ENCODE results near the gene FBXL16.
A peak's percentile ranks its signal among the peaks of the same experiment; 100 is the strongest.

FBXL16 gene

DNA sequence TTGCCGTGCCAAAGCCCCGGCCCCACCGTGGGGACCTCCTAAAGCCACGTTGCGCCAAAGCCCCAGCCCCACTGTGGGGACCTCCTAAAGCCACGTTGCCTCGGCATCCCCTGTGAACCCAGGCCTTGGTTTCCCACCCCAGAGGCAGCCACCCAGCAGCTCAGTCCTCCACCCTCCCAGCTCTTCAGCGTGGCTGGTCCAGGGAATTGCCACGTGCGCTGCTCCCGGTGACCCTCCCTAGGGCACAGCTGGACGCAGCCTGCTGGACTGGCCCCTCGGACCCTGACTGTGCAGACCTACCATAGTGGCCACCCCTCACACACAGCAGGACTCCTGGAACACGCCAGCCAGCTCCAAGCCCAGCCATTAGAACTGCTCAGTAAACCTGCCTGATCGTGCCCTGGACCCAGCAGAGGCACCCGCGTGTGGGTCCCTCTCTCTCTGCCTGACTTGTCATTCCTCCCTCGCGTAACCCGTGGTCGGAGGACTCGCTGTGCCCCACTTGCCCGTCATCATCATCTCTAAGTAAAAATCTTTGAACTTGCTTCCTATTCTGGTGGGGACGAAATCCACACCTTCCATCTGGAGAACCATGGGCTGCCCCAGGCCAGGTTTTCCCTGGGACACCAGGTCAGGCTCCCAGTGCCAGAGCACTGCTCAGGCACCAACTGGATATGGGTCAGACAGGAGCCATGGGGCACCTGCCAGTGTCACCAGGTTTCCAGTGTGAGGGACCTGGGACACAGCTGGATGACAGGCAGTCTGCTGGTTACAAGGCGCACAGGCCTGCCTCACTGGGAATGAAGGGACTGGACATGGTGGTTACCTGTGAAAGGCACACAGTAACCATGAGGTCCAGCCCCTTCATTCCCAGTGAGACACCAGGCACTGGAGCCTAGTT lies 29.6 kb upstream of the FBXL16 start:
- no peak for DNase-seq

DNA sequence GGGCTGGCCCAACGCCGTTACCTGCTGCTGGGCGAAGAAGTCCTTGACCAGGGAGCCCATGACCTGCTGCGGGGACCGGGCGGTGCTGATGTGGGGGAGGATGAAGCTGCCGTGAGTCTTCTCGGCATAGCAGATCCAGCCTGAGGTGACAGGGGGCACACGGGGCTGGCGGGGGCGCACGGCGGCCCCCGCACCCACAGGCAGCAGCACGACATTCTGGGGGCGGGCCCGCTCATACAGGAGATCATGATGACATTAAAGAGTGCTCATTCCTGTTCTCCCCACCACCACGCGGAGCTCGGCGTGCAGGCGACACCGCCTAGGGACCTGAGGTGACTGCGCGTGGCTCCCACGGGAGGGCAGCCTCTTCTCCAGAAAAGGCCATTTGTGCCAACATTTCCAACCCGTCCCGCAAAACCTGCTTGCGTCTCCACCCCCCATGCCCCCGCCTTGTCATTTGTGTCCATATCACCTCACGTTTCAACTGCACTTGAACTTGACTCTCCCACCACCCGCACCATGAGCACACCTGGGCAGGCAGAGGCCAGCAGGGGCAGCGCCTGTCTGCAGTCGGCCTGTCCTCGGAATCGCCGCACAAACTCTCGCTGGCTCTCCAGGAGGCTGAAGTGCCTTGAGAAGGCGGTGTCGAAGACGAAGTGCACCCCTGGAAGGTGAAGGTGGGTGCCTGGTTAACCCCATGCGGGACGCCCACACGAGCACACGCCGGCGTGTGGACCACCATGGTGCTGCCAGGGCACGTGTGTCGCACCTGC lies 28.8 kb upstream of the FBXL16 start:
- no peak for DNase-seq

DNA sequence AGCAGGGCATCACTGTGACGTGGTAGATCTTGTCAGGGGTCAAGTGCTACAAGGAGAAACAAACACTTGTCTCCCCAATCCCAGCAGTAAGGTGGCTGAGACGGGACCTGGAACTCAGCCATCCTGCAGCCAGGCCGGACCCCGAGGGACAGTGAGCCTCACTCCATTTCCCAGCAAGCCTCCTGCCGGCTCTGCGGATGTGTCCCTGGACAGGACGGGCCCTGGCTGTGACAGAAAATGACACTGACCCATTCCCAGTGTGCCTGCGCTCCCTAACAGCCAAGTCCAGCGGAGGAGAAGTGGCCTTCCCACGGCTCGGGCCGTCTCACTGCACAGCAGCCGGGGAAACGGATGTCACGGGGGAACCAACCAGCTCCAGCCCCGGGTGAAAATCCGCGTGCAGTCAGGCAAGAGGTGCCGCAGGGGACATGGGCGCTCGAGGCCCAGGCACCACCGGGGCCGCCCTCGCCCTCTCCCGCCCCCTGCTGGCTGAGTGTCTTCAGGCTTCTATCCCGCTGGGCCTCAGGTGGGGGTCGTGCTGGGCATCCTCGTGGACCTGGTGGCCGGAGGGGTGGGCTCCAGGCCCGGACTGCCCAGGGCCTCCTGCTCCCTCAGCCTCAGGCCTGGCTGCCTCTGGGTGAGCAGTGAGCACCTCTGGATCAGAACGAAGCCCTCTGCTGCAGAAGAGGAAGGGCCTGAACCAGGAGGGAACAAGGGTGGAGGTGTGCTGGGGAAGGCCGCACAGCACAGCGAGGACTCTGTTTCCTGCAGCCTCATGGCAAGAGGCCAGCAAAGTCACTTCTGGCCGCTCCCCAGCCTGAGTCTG lies 28.0 kb upstream of the FBXL16 start:
- DNase-seq: no peak

DNA sequence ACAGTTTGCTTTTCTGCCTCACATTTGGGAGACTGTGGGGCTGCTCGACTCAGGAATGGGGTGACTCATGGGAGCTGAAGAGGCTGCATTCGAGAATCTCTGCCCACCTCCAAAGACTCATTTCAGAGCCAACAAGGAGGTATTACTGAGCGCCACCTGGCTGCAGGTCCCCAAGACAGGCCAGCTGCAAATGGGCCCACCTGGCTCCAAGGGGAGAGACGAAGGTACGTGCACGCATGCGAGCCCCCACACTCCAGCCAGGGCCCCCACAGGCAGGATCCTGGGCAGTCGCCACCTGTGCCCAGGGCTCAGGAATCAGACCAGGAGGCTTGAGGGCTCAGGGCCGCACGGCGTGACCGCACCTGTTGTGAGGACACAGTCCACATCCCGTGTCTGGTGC lies 27.3 kb upstream of the FBXL16 start:
- DNase-seq: no peak

DNA sequence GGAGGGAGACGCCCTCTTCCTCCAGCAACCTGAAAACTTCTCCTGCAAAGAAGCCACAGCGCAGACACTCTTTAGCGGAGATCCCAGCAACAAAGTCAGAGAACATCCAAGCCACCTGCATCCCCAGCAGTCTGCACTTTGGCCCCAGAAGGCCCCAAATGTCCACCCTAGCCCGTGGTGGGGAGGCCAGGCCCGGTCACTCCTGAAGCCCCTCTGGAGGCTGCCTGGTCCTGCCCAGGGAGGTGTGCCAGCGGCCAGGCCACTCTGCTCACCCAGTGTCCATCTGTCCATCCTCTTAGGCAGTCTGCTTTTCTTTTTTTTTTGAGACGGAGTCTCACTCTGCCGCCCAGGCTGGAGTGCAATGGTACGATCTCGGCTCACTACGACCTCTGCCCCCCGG lies 26.7 kb upstream of the FBXL16 start:
- DNase-seq: no peak

DNA sequence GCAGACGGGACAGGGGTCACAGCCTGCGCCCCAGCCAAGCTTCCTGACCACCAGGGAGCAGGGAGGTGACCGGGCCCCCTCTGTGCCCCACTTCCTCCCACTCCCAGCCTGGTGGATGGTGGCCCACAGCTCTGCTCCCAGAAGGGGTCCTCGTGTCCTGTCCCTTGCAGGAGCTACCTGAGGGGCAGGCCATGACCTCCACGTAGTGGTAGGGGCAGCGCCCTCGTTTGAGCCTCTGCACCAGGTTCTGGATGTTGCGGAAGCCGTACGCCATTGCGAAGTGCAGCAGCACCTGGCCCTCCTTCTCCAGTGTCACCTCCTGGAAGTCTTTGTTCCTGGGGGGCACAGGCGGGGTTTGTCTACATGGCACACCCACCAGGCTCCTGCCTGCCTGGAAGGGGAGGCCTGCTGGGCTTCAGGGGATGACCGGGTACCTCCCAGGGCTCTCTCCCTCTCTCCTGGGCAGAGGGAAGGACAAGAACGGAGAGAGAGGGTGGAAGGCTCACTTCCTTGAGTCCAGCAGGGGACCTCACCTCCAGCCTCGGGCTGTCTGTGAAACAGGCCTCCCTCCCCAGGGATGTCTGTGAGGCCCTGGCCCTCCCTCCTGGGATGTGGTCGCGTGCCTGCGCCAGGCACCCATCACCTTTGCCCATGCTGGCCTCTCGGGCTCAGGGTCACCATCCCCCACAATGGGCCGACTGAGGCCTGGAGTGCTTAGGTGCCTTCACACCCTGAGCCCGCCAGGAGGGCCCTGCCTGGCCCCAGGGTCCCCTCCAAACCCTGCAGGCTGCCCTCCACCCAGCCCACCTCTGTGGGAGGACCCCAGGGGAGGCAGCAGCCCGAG lies 25.3 kb upstream of the FBXL16 start:
- peak; percentile 21 for DNase-seq

DNA sequence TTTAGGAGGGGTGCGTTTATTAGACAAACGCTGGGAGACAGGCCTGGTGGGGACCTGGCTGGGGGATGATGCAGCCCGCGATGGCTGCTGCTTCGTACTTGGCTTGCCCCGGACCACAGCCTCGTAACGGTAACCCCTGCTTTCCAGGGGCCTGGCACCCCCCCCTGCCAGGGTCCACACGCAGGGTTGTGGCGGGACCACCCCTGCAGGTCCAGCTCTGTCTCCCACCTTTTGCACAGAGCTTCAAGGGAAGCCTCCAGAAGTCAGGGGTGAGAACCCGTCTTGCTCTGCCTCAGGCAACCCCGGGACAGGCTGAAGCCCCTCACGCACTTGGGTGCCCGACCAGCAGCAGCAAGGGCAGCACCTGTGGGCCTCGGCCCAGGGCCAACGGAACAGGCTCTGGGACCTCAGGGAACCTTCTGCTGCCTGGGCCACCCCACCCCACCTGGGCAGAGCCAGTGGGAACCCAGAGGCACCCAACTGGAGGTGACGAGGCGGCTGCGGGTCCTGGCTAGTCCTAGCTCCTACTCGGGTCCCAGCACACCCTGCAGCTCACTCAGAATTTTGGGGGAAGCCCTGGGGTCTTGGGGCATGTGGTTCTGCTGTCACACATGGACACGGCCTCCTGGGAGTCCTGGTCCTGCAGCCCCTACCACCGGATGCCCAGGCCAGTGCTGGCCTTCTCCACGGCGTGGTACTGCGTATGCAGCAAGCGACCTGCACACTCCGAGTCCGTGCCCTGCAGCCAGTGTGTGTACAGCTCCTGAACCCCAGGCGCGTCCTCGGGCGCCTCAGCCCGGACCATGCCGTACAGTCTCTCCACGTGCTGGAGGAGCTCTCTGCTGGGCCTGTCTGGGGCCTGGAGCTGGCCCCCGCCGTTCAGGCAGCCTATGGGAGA lies 24.4 kb upstream of the FBXL16 start:
- peak; percentile 20 for DNase-seq

DNA sequence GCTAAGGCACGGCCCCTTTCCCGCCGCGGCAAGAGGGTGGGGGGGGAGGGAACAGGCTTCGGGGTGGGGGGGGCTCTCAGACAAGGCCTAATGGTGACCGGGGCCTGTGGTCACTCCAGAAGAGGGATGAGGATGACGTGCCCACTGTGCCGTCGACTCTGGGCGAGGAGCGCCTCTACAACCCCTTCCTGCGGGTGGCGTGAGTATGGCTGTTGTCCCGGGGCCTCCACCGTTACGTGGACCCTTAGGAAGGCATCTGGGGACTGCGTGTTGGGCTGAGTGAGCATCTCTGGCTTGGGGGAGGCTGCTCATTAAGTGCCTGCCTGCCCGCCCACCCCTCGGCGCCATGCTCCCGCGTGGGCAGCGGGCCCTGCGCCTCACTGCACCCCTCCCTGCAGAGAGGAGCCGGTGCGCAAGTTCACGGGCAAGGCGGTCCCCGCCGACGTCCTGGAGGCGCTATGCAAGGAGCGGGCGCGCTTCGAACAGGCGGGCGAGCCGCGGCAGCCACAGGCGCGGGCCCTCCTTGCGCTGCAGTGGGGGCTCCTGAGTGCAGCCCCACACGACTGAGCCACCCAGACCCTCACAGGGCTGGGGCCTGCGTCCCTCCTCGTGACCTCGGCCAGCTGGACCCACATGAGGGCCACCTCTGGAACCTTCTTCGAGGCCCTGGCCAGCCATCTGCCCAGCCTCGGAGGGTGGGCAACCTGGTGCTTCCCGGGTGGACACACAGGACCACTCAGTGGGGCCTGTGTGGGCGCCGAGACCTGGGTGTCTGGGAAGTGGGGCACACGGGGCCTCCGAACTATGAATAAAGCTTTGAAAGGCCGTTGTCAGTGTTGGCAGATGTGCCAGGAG lies 23.5 kb upstream of the FBXL16 start:
- no peak for DNase-seq

DNA sequence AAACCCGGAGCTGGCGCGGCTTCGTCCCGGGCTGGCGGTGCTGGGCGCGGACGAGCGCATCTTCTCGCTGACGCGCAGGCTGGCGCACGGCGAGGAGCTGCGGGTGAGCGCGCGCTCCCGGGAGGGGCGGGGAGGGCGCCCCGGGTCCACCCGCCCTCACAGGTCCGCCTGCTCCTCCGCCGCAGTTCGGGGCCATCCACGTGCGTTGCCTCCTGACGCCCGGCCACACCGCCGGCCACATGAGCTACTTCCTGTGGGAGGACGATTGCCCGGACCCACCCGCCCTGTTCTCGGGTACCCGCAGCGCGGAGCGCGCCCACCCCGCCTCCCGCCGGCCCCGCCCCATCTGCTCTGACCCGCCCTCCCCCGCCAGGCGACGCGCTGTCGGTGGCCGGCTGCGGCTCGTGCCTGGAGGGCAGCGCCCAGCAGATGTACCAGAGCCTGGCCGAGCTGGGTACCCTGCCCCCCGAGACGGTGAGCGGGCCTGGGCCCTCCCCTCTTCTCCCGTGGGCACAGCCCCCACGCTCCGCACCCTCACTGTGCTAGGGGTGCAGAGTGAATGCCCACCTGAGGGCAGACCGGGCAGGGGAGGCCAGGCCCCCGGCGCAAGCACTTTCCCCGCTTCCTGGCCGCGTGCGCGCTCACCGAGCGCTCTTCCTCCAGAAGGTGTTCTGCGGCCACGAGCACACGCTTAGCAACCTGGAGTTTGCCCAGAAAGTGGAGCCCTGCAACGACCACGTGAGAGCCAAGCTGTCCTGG lies 22.7 kb upstream of the FBXL16 start:
- DNase-seq: peak; percentile 78

DNA sequence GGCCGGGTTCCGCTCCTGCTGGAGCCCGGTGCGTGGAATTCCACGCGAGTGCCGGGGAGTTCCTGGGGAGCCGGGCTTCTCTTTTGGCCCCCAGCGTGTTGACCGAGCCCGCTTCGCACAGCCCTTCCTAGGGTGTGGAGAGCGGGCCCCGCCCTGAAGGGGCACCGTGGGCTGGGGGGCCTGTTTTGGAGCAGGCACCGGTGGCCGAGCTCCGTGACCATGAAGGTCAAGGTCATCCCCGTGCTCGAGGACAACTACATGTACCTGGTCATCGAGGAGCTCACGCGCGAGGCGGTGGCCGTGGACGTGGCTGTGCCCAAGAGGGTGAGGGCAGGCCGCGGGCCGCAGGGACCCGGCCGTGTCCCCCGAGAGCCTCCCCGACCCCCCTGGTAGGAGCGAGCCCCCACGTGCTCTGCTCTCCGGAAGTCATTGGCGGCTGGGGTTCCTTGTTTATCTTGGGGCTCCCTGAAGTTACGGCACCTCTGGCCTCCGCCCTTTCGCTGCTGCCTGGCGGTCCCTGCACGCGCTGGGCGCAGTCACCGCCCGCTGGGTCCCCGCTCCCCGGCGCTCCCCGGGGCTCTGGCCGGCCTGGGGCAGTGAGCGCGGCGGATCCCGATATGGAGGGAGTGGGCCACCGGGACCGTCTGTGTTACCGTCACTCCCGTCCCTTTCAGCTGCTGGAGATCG lies 21.8 kb upstream of the FBXL16 start:
- no peak for DNase-seq

DNA sequence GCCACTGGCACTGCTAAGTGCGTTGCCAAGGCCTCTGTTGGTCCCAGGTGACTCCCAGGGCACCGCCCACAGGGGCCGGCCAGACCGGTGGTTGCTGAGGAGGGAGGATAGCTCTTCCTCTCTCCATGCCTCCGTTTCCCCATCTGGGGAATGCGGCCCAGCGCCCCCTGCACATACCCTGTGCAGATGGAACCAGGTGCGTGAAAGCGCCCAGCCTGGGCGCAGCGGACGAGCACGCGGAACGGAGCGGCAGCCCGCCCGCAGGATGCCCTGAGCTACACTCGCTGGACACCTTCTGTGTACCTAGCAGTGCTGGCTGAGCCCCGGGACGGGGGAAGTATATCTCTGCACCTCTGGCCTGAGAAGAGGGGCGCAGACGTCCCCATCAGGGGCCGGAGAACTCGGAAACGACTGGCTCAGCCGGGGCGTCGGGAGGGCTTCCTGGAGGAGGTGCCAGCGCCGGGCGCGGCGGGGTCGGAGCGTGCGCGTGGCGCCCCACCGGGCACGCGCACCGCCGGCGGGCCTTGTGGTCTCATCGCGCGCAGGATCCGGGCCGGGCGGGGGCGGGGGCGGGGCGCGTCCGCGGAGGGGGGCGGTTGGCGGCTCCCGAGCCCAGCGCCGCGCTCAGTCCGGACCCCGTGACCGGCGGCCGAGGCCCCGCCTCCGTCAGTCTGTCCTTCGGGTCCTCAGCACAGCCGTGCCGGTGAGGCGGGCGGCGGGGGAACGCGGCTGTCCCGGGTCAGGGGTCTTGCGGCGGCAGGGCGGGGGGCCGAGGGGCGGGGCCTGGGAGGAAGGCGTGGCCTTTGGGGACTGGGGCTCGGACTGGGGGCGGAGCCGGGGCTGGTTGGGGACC lies 21.1 kb upstream of the FBXL16 start, which contains the start of the genes CCDC78 and HAGHL:
Gene CCDC78 (minus strand): TSS at position 6 of the 853 bp plus-strand sequence. CDS start 76 bp downstream, outside the sequence.
Gene HAGHL (plus strand): TSS at position 669 of the 853 bp plus-strand sequence. CDS start 404 bp downstream, outside the sequence.
- peak; percentile 69 for DNase-seq

DNA sequence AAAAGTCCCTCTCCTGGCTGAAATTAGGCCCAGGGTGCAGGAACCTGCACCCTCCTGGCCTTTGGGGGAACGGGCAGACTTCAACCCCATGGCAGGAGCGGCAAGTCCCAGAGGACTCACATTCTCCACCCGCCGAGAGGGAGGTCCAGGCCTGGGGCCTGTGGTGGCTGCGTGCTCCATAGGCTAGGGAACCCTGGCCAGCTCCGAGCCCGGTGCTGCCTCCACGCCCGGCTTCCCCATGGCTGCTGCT lies 20.5 kb upstream of the FBXL16 start:
- no peak for DNase-seq

DNA sequence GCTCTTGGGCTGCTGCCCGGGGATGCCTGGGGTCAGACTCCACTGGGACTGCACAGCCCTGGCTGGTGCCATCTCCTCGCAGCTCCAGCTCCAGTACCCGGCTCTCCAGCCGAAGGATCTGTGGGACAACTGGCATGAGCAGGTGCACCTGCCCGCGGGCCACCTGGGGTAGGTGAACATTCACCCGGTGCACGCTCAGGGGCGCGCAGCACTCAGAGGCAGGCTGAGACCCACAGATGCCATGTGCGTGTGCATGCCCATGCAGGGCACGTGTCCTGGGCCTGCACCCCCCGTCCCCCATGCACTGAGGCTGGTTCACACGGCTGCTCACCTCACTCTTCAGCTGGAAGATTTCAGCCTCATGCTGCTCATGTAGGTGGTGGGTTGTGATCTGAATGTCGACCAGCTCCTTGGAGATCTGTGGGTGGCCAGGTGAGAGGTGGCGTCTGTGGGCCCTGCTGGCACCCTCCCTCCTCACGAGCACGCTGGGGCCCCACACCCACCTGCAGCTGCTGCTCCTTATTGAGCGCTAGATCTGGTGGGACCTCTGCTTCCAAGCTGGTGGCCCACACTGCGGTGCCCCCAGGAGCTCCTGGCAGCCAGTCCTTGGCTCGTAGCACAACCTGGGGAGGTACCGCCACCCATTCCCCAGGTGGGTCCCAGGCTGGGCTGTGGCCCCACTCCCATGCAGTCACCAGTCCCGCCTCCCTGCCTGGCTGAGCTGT lies 20.0 kb upstream of the FBXL16 start:
- DNase-seq: no peak

DNA sequence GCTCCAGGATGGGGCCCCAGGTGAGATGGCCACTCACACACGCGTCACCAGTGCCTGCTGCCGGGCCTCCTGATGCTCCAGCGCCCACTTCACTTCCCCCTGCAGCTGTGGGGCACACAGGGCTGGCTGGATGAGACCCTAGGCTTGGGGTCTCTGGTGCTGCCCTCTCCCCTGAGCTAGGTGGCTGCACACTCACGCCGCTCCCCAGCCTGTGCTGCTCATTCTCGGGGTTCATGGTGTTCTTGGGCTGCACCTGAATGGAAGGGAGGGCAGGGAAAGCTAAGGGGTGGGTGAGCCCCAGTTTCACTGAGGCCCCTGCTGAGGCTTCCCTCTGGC lies 19.4 kb upstream of the FBXL16 start:
- no peak for DNase-seq

DNA sequence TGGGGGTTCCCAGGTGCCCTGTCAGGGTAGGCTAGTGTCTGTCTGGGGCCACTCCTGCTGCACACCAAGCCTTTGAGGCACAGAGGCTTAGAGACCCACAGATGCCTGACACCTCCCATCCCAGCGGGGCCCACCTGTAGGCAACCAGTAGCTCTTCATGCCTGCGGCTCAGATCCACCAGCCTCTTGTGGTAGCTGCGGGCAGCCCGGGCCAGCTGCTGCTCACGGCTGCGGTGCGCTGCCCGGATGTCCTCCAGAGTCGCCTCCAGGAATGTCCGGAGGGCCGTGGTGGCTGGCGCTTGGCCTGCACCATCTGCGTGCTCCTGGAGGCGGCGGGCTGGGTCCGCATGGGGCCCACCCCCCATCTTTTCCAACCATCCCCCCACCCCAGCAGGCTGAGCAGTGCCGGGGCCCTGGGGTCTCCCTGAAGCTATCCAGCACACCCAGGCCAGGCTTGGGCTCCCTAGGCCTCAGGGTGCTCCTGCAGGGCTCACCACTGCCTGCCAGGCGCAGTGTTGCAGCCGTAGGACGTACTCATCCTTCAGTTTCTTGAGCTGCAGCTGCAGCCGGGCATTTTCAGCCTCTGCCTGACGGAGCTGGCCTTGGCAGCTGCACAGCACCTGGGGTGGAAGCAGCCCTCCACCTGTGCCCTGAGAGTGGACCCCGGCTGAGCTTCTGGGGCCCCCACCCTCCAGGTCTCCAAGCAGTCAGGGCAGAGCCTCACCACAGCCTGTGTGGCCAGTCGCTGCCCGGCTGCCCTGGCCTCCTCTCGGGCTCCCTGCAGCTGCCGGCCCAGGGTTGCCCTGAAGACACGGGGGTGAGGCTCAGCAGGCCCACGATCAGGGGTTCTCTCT lies 18.8 kb upstream of the FBXL16 start:
- DNase-seq: no peak

DNA sequence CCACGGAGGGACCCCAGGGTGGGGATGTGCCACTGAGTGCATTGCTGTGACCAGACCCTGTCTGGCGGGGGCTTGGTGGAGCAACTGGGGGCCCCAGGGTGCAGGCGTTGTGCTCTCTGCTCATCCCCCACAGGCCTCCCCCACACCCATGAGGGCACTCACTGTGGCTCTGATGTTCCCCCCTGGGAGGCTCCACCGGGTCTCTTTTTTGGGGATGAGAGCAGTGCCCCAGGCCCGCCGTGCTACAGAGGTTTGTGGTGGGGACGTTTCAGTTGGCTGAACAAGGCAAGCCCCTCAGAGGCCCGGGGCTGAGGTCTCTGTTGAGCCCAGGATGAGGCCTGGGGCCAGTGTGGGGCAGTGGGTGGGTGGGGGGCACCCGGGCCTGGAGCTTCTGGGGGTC lies 18.1 kb upstream of the FBXL16 start:
- DNase-seq: no peak

Measured in femur (tissue), 1 donor.